OCI-LY1 (cell line): ENCODE data around the gene ATP8B2.

ENCODE experiments used
- H2AFZ ChIP-seq: fragments of 200-600 bp; sonication (generic), shearing (Covaris generic); 2 replicates; pipeline ENCODE4 v1.6.0; 2014; ENCODE audit warnings: antibody characterized with exemption, mild to moderate bottlenecking, low read length
- H3F3A ChIP-seq: fragments of 200-600 bp; sonication (generic), shearing (Covaris generic); 2 replicates; pipeline ENCODE4 v1.6.0; 2014; ENCODE audit warnings: mild to moderate bottlenecking, antibody characterized with exemption, low read length, moderate library complexity; ENCODE audit not compliant: insufficient read depth
- H3K27ac ChIP-seq: fragments of 200-600 bp; sonication (generic); 2 replicates; pipeline ENCODE4 v1.5.1; 2014; ENCODE audit warnings: low read length, mixed run types, mild to moderate bottlenecking, low read depth; ENCODE audit not compliant: poor library complexity, severe bottlenecking
- H3K27me3 ChIP-seq: fragments of 200-600 bp; sonication (generic); 2 replicates; pipeline ENCODE4 v1.6.0; 2014; ENCODE audit warnings: antibody characterized with exemption, mild to moderate bottlenecking, low read length, moderate library complexity; ENCODE audit not compliant: insufficient read depth
- H3K36me3 ChIP-seq: fragments of 200-600 bp; sonication (generic); 2 replicates; pipeline ENCODE4 v1.6.1; 2014; ENCODE audit warnings: mild to moderate bottlenecking, antibody characterized with exemption, low read length, moderate library complexity, mixed read lengths; ENCODE audit not compliant: insufficient read depth
- H3K4me1 ChIP-seq: fragments of 200-600 bp; sonication (generic); 2 replicates; pipeline ENCODE4 v1.5.1; 2014; ENCODE audit warnings: mild to moderate bottlenecking, low read length, moderate library complexity; ENCODE audit not compliant: insufficient read depth, severe bottlenecking
- H3K4me2 ChIP-seq: fragments of 200-600 bp; sonication (generic), shearing (Covaris generic); 2 replicates; pipeline ENCODE4 v1.6.1; 2014; ENCODE audit warnings: low read length
- H3K4me3 ChIP-seq: fragments of 200-600 bp; sonication (generic); 2 replicates; pipeline ENCODE4 v1.5.1; 2014; ENCODE audit warnings: low read length, low read depth, mild to moderate bottlenecking, mixed read lengths; ENCODE audit not compliant: poor library complexity, severe bottlenecking
- H3K79me2 ChIP-seq: fragments of 200-600 bp; shearing (Covaris generic); 2 replicates; pipeline ENCODE4 v1.6.1; 2016; ENCODE audit warnings: mixed run types, low read length, mixed read lengths; ENCODE audit not compliant: insufficient read depth
- H3K9ac ChIP-seq: fragments of 200-600 bp; sonication (generic), shearing (Covaris generic); 2 replicates; pipeline ENCODE4 v1.6.1; 2014; ENCODE audit warnings: mild to moderate bottlenecking, low read length, mixed read lengths
- H3K9me2 ChIP-seq: fragments of 200-600 bp; sonication (generic), shearing (Covaris generic); 2 replicates; pipeline ENCODE4 v1.6.1; 2014; ENCODE audit warnings: low read depth, mild to moderate bottlenecking, low read length, mixed read lengths
- H3K9me3 ChIP-seq: fragments of 200-600 bp; shearing (Covaris generic); 2 replicates; pipeline ENCODE4 v1.6.1; 2014; ENCODE audit warnings: low read length, mixed read lengths
- H4K20me1 ChIP-seq: fragments of 200-600 bp; sonication (generic), shearing (Covaris generic); 2 replicates; pipeline ENCODE4 v1.6.0; 2016; ENCODE audit warnings: mild to moderate bottlenecking, low read length; ENCODE audit not compliant: insufficient read depth
- CTCF ChIP-seq: fragments of 200-600 bp; sonication (generic), shearing (Covaris generic); IDR thresholded peaks from 2 replicates; pipeline ENCODE4 v1.5.1; 2017; ENCODE audit warnings: mild to moderate bottlenecking, antibody characterized with exemption, low read length, moderate library complexity, mixed read lengths
- EZH2 ChIP-seq: fragments of 200-600 bp; sonication (generic), shearing (Covaris generic); IDR thresholded peaks from 2 replicates; pipeline ENCODE4 v1.8.0; 2017; ENCODE audit warnings: borderline replicate concordance, mixed run types, mild to moderate bottlenecking, antibody characterized with exemption, low read length, moderate library complexity, mixed read lengths

Gene ATP8B2

GRCh38 chr1:154346276-154346917 is 21.1 kb downstream of the ATP8B2 start:
- Histone ChIP-seq H2AFZ (no peak overlapping the region), H3K27ac (no peak overlapping the region), H4K20me1 (no peaks in the 10 kb centered on the region), H3F3A (no peaks in the 10 kb centered on the region), H3K4me3 (no peak overlapping the region), H3K9ac (no peak overlapping the region), H3K9me3 (no peaks in the 10 kb centered on the region), H3K4me1 (no peaks in the 10 kb centered on the region), H3K27me3 (no peaks in the 10 kb centered on the region), H3K36me3 (no peaks in the 10 kb centered on the region), H3K4me2 (no peak overlapping the region), H3K79me2 (no peaks in the 10 kb centered on the region), H3K9me2 (no peaks in the 10 kb centered on the region)
- TF ChIP-seq CTCF (no peak), EZH2 (no peak)

- Histone ChIP-seq H3K9ac (no peak overlapping the region), H3K4me1 (no peaks in the 10 kb centered on the region), H3K36me3 (no peaks in the 10 kb centered on the region), H3K9me3 (no peaks in the 10 kb centered on the region), H3K4me2 (no peak overlapping the region), H3K9me2 (no peaks in the 10 kb centered on the region), H4K20me1 (no peaks in the 10 kb centered on the region), H3K4me3 (no peak overlapping the region), H3F3A (no peaks in the 10 kb centered on the region), H3K27me3 (no peaks in the 10 kb centered on the region), H3K27ac (no peak overlapping the region), H2AFZ (no peak overlapping the region), H3K79me2 (no peaks in the 10 kb centered on the region)
- TF ChIP-seq CTCF (no peak), EZH2 (no peak)
These were observed 22.6 kb downstream of the ATP8B2 start for GRCh38 chr1:154347961-154348360.

- Histone ChIP-seq H2AFZ (no peak overlapping the region), H3K27ac (no peak overlapping the region), H3F3A (no peaks in the 10 kb centered on the region), H3K4me1 (no peaks in the 10 kb centered on the region), H3K9me2 (no peaks in the 10 kb centered on the region), H3K4me3 (no peak overlapping the region), H3K27me3 (no peaks in the 10 kb centered on the region), H3K4me2 (no peak overlapping the region), H3K36me3 (no peaks in the 10 kb centered on the region), H3K79me2 (no peaks in the 10 kb centered on the region), H4K20me1 (no peaks in the 10 kb centered on the region), H3K9me3 (no peaks in the 10 kb centered on the region), H3K9ac (no peak overlapping the region)
- TF ChIP-seq CTCF, result no peak; the same call in 1 of the 2 replicates
- TF ChIP-seq EZH2, result no peak
These were observed 23.2 kb downstream of the ATP8B2 start for GRCh38 chr1:154348429-154349076.
